H1 (cell line): ENCODE data around the gene NKD2. TPM values are rescaled to one million over a fixed set of nuclear protein-coding genes. Genes with fewer than 3 reads are reported as not detected.

Source experiments
- CTCF ChIA-PET: fragments of 300-600 bp; sonication (Branson Sonifier 250); formaldehyde crosslinking; loops from one replicate; lab custom pipeline; 2021; ENCODE audit not compliant: partially characterized antibody; lab: Charles Lee
- POLR2A ChIA-PET: fragments of 300-600 bp; sonication (Branson Sonifier 250); formaldehyde crosslinking; loops from one replicate; lab custom pipeline; 2021; ENCODE audit warnings: inconsistent platforms; ENCODE audit not compliant: partially characterized antibody; lab: Charles Lee
- DNase-seq, 2 experiments: peaks; one replicate each; pipeline versions ENCODE4 v3.0.0 to v3.0.0-alpha.2; 2010 to 2022; ENCODE audit warnings: low spot score in 2 of 2, low read depth in 1 of 2, mixed read lengths in 1 of 2
- FAIRE-seq: peaks from 2 replicates; lab custom pipeline; 2011; peaks lifted over from hg19 to GRCh38; lab: Jason Lieb, UNC
- H2AFZ ChIP-seq: 2 replicates; pipeline ENCODE4 v1.8.1; 2012; ENCODE audit warnings: low read length, inconsistent platforms
- H2AK5ac ChIP-seq: 2 replicates; pipeline ENCODE4 v1.6.1; 2013; ENCODE audit warnings: low read depth, low read length
- H2BK120ac ChIP-seq: replicated peaks from 2 replicates; pipeline ENCODE3; 2013; ENCODE audit warnings: low read depth, low read length, inconsistent platforms
- H2BK12ac ChIP-seq: 2 replicates; pipeline ENCODE4 v1.6.1; 2013; ENCODE audit warnings: low read depth, low read length
- H2BK15ac ChIP-seq: 2 replicates; pipeline ENCODE4 v1.6.1; 2013; ENCODE audit warnings: low read length
- H2BK20ac ChIP-seq: 2 replicates; pipeline ENCODE4 v1.6.1; 2013; ENCODE audit warnings: low read length
- H2BK5ac ChIP-seq: 2 replicates; pipeline ENCODE4 v1.6.1; 2013; ENCODE audit warnings: low read depth, low read length
- H3K14ac ChIP-seq: 2 replicates; pipeline ENCODE4 v1.6.1; 2013; ENCODE audit warnings: inconsistent platforms; ENCODE audit not compliant: insufficient read length
- H3K18ac ChIP-seq: 2 replicates; pipeline ENCODE4 v1.6.1; 2013; ENCODE audit warnings: low read length; ENCODE audit errors: extremely low read depth
- H3K23ac ChIP-seq: 2 replicates; pipeline ENCODE4 v1.6.1; 2013; ENCODE audit warnings: inconsistent platforms; ENCODE audit not compliant: insufficient read length
- H3K23me2 ChIP-seq: 2 replicates; pipeline ENCODE4 v1.6.1; 2013; ENCODE audit warnings: low read depth, low read length
- H3K27ac ChIP-seq: 2 replicates; pipeline ENCODE4 v1.6.1; 2011; ENCODE audit warnings: low read depth, low read length, inconsistent platforms
- H3K27me3 ChIP-seq, 4 experiments: replicated peaks in 1 of 4; 1 replicate in 1 of 4; 2 replicates in 3 of 4; pipeline versions ENCODE4 v1.6.1 to v1.8.1; 2011 to 2013; ENCODE audit warnings: low read length in 3 of 4, mild to moderate bottlenecking in 3 of 4, inconsistent platforms in 2 of 4, mixed read lengths in 2 of 4, moderate library complexity in 1 of 4; ENCODE audit not compliant: control insufficient read depth in 3 of 4, insufficient read depth in 3 of 4; ENCODE audit errors: extremely low read depth in 1 of 4
- H3K36me3 ChIP-seq, 4 experiments: 2 replicates each; pipeline versions ENCODE4 v1.6.1 to v1.8.1; 2011 to 2013; ENCODE audit warnings: mild to moderate bottlenecking in 4 of 4, low read length in 3 of 4, moderate library complexity in 2 of 4, control low read depth in 1 of 4, inconsistent platforms in 1 of 4; ENCODE audit not compliant: insufficient read depth in 4 of 4, control insufficient read depth in 2 of 4
- H3K4ac ChIP-seq: replicated peaks from 2 replicates; pipeline ENCODE3; 2013; ENCODE audit warnings: low read length, low read depth, mixed read lengths, inconsistent platforms; ENCODE audit not compliant: insufficient read length
- H3K4me1 ChIP-seq, 4 experiments: replicated peaks in 1 of 4; 1 replicate in 1 of 4; 2 replicates in 3 of 4; pipeline versions ENCODE4 v1.6.1 to v1.8.1; 2011 to 2013; ENCODE audit warnings: low read length in 3 of 4, inconsistent platforms in 2 of 4, mixed read lengths in 1 of 4; ENCODE audit not compliant: insufficient read depth in 4 of 4, control insufficient read depth in 3 of 4
- H3K4me2 ChIP-seq, 2 experiments: 2 replicates each; pipeline versions ENCODE4 v1.6.1 to v1.8.1; 2011 to 2013; ENCODE audit warnings: low read depth in 2 of 2, low read length in 2 of 2, control low read depth in 1 of 2, inconsistent platforms in 1 of 2, mild to moderate bottlenecking in 1 of 2; ENCODE audit not compliant: insufficient read depth in 1 of 2
- H3K4me3 ChIP-seq, 4 experiments: fragments of 200-600, 300-600 bp in 1 of 4; sonication (generic), shearing (Covaris generic), sonication (Bioruptor Twin) in 1 of 4; 2 replicates each; pipeline versions ENCODE4 v1.5.1 to v1.8.1; 2011 to 2016; ENCODE audit warnings: low read length in 4 of 4, low read depth in 3 of 4, control low read depth in 2 of 4, inconsistent platforms in 2 of 4, mild to moderate bottlenecking in 2 of 4, mixed read lengths in 1 of 4, moderate library complexity in 1 of 4; ENCODE audit not compliant: insufficient read depth in 2 of 4; ENCODE audit errors: extremely low read depth in 1 of 4
- H3K56ac ChIP-seq: replicated peaks from 2 replicates; pipeline ENCODE3; 2013; ENCODE audit warnings: low read depth, mild to moderate bottlenecking, mixed read lengths, low read length, inconsistent platforms; ENCODE audit not compliant: insufficient read length
- H3K79me1 ChIP-seq: 2 replicates; pipeline ENCODE4 v1.6.1; 2013; ENCODE audit warnings: low read depth, low read length, control low read depth
- H3K79me2 ChIP-seq, 2 experiments: 2 replicates each; pipeline versions ENCODE4 v1.6.1 to v1.8.1; 2012 to 2013; ENCODE audit warnings: low read length in 2 of 2, mild to moderate bottlenecking in 2 of 2, inconsistent platforms in 1 of 2; ENCODE audit not compliant: insufficient read depth in 2 of 2, control insufficient read depth in 1 of 2
- H3K9ac ChIP-seq, 4 experiments: replicated peaks in 1 of 4; 1 replicate in 1 of 4; 2 replicates in 3 of 4; pipeline versions ENCODE4 v1.6.1 to v1.8.1; 2011 to 2013; ENCODE audit warnings: low read depth in 3 of 4, low read length in 3 of 4, control low read depth in 2 of 4, mild to moderate bottlenecking in 2 of 4, moderate library complexity in 2 of 4, inconsistent platforms in 1 of 4; ENCODE audit errors: extremely low read depth in 1 of 4
- H3K9me3 ChIP-seq, 2 experiments: 2 replicates each; pipeline versions ENCODE4 v1.6.1 to v1.8.1; 2012 to 2013; ENCODE audit warnings: mild to moderate bottlenecking in 2 of 2, moderate library complexity in 2 of 2, control low read depth in 1 of 2, inconsistent platforms in 1 of 2, low read depth in 1 of 2, low read length in 1 of 2, mixed read lengths in 1 of 2; ENCODE audit not compliant: insufficient read depth in 2 of 2
- H4K20me1 ChIP-seq, 2 experiments: replicated peaks in 1 of 2; 2 replicates each; pipeline versions ENCODE3 to v1.8.1; 2011 to 2013; ENCODE audit warnings: inconsistent platforms in 2 of 2, low read length in 2 of 2, mild to moderate bottlenecking in 1 of 2; ENCODE audit not compliant: insufficient read depth in 2 of 2, control insufficient read depth in 1 of 2
- H4K5ac ChIP-seq: 2 replicates; pipeline ENCODE4 v1.6.1; 2013; ENCODE audit warnings: low read length, low read depth, mixed read lengths, inconsistent platforms; ENCODE audit not compliant: insufficient read length
- H4K8ac ChIP-seq: 2 replicates; pipeline ENCODE4 v1.8.0; 2013; ENCODE audit warnings: mild to moderate bottlenecking, moderate library complexity, low read length, inconsistent platforms; ENCODE audit not compliant: insufficient read depth; ENCODE audit errors: extremely low read depth
- H4K91ac ChIP-seq: replicated peaks from 2 replicates; pipeline ENCODE3; 2013; ENCODE audit warnings: low read length, mixed read lengths, inconsistent platforms; ENCODE audit not compliant: insufficient read length
- CHD1 ChIP-seq: IDR thresholded peaks from 2 replicates; pipeline ENCODE4 v1.6.1; 2012; ENCODE audit warnings: low read depth, low read length, improper control_type of control experiment
- CTBP2 ChIP-seq: IDR thresholded peaks from 2 replicates; pipeline ENCODE4 v1.7.0; 2011; ENCODE audit warnings: borderline replicate concordance, mild to moderate bottlenecking, moderate library complexity, mixed read lengths, low read length; ENCODE audit not compliant: insufficient read depth, insufficient read length
- EGR1 ChIP-seq: IDR thresholded peaks from 2 replicates; pipeline ENCODE4 v1.6.1; 2011; ENCODE audit warnings: low read depth, low read length, borderline replicate concordance
- GTF2F1 ChIP-seq: IDR thresholded peaks from 2 replicates; pipeline ENCODE4 v1.6.1; 2012; ENCODE audit warnings: low read depth, low read length, improper control_type of control experiment, borderline replicate concordance
- NANOG ChIP-seq: IDR thresholded peaks from 2 replicates; pipeline ENCODE4 v1.6.1; 2011; ENCODE audit warnings: low read length, low read depth, mild to moderate bottlenecking, inconsistent platforms; ENCODE audit not compliant: insufficient read depth, poor library complexity, severe bottlenecking
- POLR2A ChIP-seq, 2 experiments: IDR thresholded peaks; 1 replicate in 1 of 2; 2 replicates in 1 of 2; pipeline ENCODE4 v1.6.1; 2011; ENCODE audit warnings: low read depth in 2 of 2, low read length in 2 of 2, mild to moderate bottlenecking in 2 of 2; ENCODE audit errors: control extremely low read depth in 1 of 2
- RBBP5 ChIP-seq: IDR thresholded peaks from 2 replicates; pipeline ENCODE4 v1.7.1; 2012; ENCODE audit warnings: low read depth, mild to moderate bottlenecking, inconsistent platforms, low read length, moderate library complexity, borderline replicate concordance
- SP1 ChIP-seq: IDR thresholded peaks from 2 replicates; pipeline ENCODE4 v1.6.1; 2011; ENCODE audit warnings: low read depth, low read length
- TAF1 ChIP-seq: IDR thresholded peaks from 2 replicates; pipeline ENCODE4 v1.6.1; 2011; ENCODE audit warnings: mild to moderate bottlenecking, low read depth, low read length
- TBP ChIP-seq: IDR thresholded peaks from 2 replicates; pipeline ENCODE4 v1.6.1; 2011; ENCODE audit warnings: low read depth, low read length, improper control_type of control experiment
- ZNF274 ChIP-seq: IDR thresholded peaks from 2 replicates; pipeline ENCODE4 v1.7.0; 2012; ENCODE audit warnings: low read length, borderline replicate concordance; ENCODE audit errors: extremely low read depth
- WGBS, 2 experiments: shearing (Covaris generic) in 1 of 2; methylation state at CpG; one replicate each; pipeline versions ENCODE4 v1.1.6 to v1.1.7; 2013 to 2015; ENCODE audit warnings: low lambda C conversion rate in 2 of 2, mixed read lengths in 2 of 2, inconsistent platforms in 1 of 2, low coverage in 1 of 2, missing lambda C conversion rate in 1 of 2; ENCODE audit not compliant: insufficient replicate concordance in 2 of 2, insufficient coverage in 1 of 2, insufficient read length in 1 of 2; ENCODE audit errors: extremely low coverage in 1 of 2, missing lambda C conversion rate in 1 of 2; 5-methylcytosine and 5-hydroxymethylcytosine counted together
- polyA plus RNA-seq, 7 experiments: library from polyadenylated mRNA; depleted of rRNA in 3 of 7; stranded (reverse) in 5 of 7; unstranded in 2 of 7; fragments of >200 nt in 5 of 7; fragments of 200-250 nt in 2 of 7; gene quantifications; 1 replicate in 5 of 7; 2 replicates in 1 of 7; 4 replicates in 1 of 7; pipeline versions ENCODE4 v1.2.1 to v1.2.3, GENCODE V29; 2011 to 2013; ENCODE audit warnings: missing spikeins in 2 of 7, mixed read lengths in 2 of 7
- total RNA-seq: library from RNA; stranded (reverse); fragmentation: NEBNext Ultra II Directional; extraction: Animal tissue kit (Norgen Biotek cat#: 25700); gene quantifications from 2 replicates; pipeline ENCODE4 v1.2.1, GENCODE V29; 2021
- TF ChIP-seq, protein P1 (sequence below): IDR thresholded peaks from 2 replicates; pipeline ENCODE4 v1.6.1; 2011; ENCODE audit warnings: low read depth, mild to moderate bottlenecking, low read length; ENCODE audit not compliant: insufficient read depth

The NKD2 gene
- total and polyA plus RNA-seq, 2 of the 8 experiments (the other 6 are each of a cell fraction or from before 2014, with no cell fraction given): 5.5 to 7.9 TPM

DNA sequence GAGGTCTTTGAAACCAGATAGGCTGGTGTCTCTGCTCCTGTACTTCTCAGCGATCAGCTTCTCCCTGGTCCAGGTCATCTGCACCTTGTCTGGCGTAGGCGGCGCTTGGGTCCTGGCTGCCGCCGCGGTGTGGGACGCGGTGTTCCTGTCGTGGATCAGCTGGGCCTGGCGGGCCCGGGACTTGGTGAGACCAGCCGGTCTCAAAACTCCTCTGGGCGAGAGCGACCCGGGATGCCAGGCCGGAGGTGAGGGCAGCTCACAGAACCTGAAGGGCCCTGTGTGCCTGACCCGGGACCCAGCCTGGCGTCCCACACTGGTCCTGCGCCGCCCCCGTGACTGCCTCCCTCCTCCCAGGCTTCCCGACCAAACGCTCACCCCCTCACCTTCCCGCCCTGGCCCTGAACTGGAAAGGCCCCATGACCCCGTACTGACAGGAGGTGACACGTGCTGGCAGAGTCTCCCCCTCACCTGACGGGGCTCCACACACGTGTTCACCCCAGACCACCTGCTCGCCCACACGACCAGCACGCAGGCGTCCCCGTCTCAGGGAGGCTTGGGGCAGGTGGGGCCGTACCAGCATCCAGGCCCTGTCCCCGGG lies 49.0 kb downstream of the NKD2 start:
- FAIRE-seq: no peak
- TF ChIP-seq SP1 (no peak), EGR1 (no peak), POLR2A (IDR thresholded peaks at IDR 0.05; ENCODE audit: control extremely low read depth in 1 of 2, low read depth in 2 of 2, low read length in 2 of 2) (no peak), GTF2F1 (no peak), CTBP2 (no peak), ZNF274 (no peak), TBP (no peak), TAF1 (no peak), RBBP5 (no peak), NANOG (no peak), CHD1 (no peak)
- TF ChIP-seq, protein P1, sequence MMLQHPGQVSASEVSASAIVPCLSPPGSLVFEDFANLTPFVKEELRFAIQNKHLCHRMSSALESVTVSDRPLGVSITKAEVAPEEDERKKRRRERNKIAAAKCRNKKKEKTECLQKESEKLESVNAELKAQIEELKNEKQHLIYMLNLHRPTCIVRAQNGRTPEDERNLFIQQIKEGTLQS: no peak

More for the DNA sequence above, 49.0 kb downstream of the NKD2 start:
- H2BK12ac ChIP-seq: no peak overlapping the region
- no peaks in the 10 kb centered on the region for H3K9me3 ChIP-seq
- H2BK5ac ChIP-seq: no peak overlapping the region
- no peaks in the 10 kb centered on the region; the same call in 1 of the 2 replicates for H3K79me1 ChIP-seq
- H3K9ac ChIP-seq: no peak overlapping the region
- H3K27ac ChIP-seq: no peak overlapping the region; the same call in 1 of the 2 replicates
- H2AFZ ChIP-seq: no peak overlapping the region
- H2BK120ac ChIP-seq: no peak overlapping the region
- no peak overlapping the region for H3K56ac ChIP-seq
- H4K91ac ChIP-seq: no peak overlapping the region
- no peak overlapping the region for H3K14ac ChIP-seq
- no peak overlapping the region for H3K18ac ChIP-seq
- ChIA-PET CTCF (interaction anchor here (1.2 kb wide), 1 partner anchor 38 kb away, joined by 3 read pairs; no protein-coding TSS in a partner anchor), POLR2A (interaction anchor here (1.3 kb wide), 1 partner anchor 196 kb away, joined by 3 read pairs; no protein-coding TSS in a partner anchor)
- H3K23me2 ChIP-seq: no peaks in the 10 kb centered on the region
- H3K36me3 ChIP-seq: peaks cover 3 to 35% (median 14%) of the 10 kb centered on the region in 4 experiments; a peak in 6 of 8 replicates
- no peak overlapping the region for H2BK15ac ChIP-seq
- no peak overlapping the region for H3K4me2 ChIP-seq
- H2AK5ac ChIP-seq: no peak overlapping the region
- DNase-seq: no peak
- no peaks in the 10 kb centered on the region for H3K4me1 ChIP-seq
- 89% methylated on average over 29 of the region's 36 CpGs; no CpG with 5 or more reads in 1 of the 2 experiments for WGBS, 2 experiments
- H3K4ac ChIP-seq: no peak overlapping the region
- no peak overlapping the region for H4K5ac ChIP-seq
- no peak overlapping the region for H3K23ac ChIP-seq
- no peaks in the 10 kb centered on the region for H3K79me2 ChIP-seq
- H3K27me3 ChIP-seq: no peaks in the 10 kb centered on the region
- no peak overlapping the region for H3K4me3 ChIP-seq
- H4K8ac ChIP-seq: peak overlapping the region; percentile 25; the same call in 1 of the 2 replicates
- H2BK20ac ChIP-seq: no peak overlapping the region
- peaks cover 6 to 12% of the 10 kb centered on the region in 2 experiments for H4K20me1 ChIP-seq
